ENCODE results near the gene LSAMP. TPM values are rescaled to one million over a fixed set of nuclear protein-coding genes. Genes with fewer than 3 reads are reported as not detected.
"Not testable (repeated sequence)": the region's sequence is repeated elsewhere in the genome, so short reads cannot be mapped to it uniquely, and the experiment has no call there.

LSAMP gene
- total RNA-seq, 6 experiments from 2014 or later: under 0.01 to 0.22 (median 0.12) TPM; not detected in 1

DNA sequence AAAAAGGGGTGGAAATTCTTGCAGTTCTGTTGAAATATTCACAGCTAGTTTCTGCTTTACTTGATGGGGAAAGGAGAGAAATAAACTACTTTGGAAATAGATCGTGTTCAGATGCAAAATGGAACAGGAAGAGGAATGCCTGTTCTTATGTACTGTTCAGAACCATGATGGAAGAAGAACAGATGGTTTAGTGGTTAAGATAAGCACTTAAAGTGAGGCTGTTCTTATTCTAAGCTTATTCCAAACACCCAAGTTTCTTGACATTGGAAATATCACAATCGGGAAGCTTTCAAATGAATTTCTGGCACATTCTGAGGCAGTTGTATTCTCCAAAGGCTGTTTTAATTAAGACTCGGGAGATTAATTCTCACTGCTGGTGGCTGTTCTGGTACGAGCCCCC is 228.5 kb downstream of the LSAMP start:
- no peak overlapping the region for H3K4me3 ChIP-seq
- H3K36me3 ChIP-seq: no peaks in the 10 kb centered on the region
- H3K27ac ChIP-seq: no peak overlapping the region
- no peak for TF ChIP-seq POLR2A (IDR thresholded peaks at IDR 0.05)
- TF ChIP-seq, protein P1, sequence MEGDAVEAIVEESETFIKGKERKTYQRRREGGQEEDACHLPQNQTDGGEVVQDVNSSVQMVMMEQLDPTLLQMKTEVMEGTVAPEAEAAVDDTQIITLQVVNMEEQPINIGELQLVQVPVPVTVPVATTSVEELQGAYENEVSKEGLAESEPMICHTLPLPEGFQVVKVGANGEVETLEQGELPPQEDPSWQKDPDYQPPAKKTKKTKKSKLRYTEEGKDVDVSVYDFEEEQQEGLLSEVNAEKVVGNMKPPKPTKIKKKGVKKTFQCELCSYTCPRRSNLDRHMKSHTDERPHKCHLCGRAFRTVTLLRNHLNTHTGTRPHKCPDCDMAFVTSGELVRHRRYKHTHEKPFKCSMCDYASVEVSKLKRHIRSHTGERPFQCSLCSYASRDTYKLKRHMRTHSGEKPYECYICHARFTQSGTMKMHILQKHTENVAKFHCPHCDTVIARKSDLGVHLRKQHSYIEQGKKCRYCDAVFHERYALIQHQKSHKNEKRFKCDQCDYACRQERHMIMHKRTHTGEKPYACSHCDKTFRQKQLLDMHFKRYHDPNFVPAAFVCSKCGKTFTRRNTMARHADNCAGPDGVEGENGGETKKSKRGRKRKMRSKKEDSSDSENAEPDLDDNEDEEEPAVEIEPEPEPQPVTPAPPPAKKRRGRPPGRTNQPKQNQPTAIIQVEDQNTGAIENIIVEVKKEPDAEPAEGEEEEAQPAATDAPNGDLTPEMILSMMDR (IDR thresholded peaks at IDR 0.05): no peak
- ATAC-seq (no peak), DNase-seq (no peak)
- no peaks in the 10 kb centered on the region for H3K27me3 ChIP-seq
- intact Hi-C loops (cut with DNase I): no loop called here
- WGBS (ENCODE audit: insufficient coverage, low coverage, low lambda C conversion rate, missing lambda C conversion rate): 47% methylated on average over 4 of the region's 4 CpGs
- H3K9me3 ChIP-seq: no peaks in the 10 kb centered on the region
- no peaks in the 10 kb centered on the region for H3K4me1 ChIP-seq

DNA sequence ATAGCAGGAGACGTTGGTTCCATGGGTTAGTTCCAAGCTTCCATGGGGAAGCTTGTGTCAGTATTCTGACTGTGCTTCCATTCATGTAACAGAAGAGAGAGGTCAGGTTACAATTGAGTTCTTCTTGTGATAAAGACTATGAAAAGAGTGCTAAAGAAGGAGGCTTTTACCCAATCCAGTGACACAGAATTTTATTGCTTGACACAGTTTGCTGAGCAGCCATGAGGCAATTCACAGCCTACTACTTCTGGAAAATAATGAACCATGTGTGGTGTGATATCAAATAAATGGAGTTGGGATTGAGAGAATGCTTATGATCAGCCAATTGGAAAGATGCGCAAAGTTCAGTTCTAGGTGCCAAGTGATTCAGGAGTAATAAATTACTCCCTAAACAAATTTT is 233.4 kb downstream of the LSAMP start:
- no peak overlapping the region for H3K27ac ChIP-seq
- no peak for ATAC-seq
- no peaks in the 10 kb centered on the region for H3K36me3 ChIP-seq
- no peaks in the 10 kb centered on the region for H3K9me3 ChIP-seq
- no peak for TF ChIP-seq POLR2A (IDR thresholded peaks at IDR 0.05)
- TF ChIP-seq, protein P1 (IDR thresholded peaks at IDR 0.05): no peak
- H3K4me3 ChIP-seq: no peak overlapping the region
- no peak for DNase-seq
- no peaks in the 10 kb centered on the region for H3K27me3 ChIP-seq
- 39% methylated on average over 2 of the region's 2 CpGs for WGBS (ENCODE audit: insufficient coverage, low coverage, low lambda C conversion rate, missing lambda C conversion rate)
- no peaks in the 10 kb centered on the region for H3K4me1 ChIP-seq
- intact Hi-C loops (cut with DNase I): no loop called here

DNA sequence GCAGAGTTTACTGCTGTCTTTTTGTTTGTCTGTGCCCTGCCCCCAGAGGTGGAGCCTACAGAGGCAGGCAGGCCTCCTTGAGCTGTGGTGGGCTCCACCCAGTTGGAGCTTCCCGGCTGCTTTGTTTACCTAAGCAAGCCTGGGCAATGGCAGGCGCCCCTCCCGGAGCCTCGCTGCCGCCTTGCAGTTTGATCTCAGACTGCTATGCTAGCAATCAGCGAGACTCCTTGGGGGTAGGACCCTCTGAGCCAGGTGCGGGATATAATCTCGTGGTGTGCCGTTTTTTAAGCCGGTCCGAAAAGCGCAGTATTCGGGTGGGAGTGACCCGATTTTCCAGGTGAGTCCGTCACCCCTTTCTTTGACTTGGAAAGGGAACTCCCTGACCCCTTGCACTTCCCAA is 236.5 kb downstream of the LSAMP start:
- H3K36me3 ChIP-seq; intact Hi-C loops (cut with DNase I); H3K9me3 ChIP-seq; H3K27ac ChIP-seq; H3K27me3 ChIP-seq; ATAC-seq; H3K4me3 ChIP-seq; H3K4me1 ChIP-seq; DNase-seq: not testable (repeated sequence)
- WGBS (ENCODE audit: insufficient coverage, low coverage, low lambda C conversion rate, missing lambda C conversion rate): 60% methylated on average over 3 of the region's 15 CpGs

DNA sequence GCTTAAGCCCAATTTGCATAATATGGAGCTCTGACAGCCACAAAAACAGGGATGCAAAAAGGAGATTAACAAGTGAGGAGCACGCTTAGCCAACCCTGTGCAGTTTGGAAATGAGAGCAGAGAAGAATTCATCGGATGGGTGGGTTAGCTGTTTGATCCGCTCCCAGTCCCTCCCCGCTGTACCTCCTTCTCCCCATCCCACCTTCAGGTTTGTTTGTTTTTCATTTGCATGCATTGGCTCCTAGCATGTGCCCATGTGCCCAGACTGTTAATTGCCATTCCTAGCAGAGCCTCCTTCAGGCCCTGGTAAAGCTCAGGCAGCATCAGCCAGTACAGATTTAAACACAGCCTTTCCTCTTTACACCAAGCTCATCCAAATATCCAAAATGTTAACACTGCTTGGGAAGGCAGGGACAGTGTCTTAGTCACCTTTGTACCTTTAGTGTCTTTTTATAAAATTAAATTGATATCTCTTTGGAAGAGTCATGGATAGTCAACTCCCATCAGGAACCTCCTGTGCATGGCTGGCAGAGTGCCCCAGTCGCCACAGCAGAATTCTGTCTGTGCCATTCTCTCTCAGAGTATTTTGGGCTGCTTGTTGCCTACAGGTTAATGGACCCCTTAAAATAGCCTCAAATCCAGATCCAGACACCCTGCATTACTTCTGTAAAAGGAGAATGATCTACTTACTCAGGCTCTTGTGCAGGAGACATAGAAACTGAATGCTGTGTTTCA is 244.2 kb downstream of the LSAMP start:
- Histone ChIP-seq H3K4me1 (no peaks in the 10 kb centered on the region), H3K36me3 (no peaks in the 10 kb centered on the region), H3K4me3 (no peak overlapping the region), H3K27ac (no peak overlapping the region), H3K27me3 (no peaks in the 10 kb centered on the region), H3K9me3 (no peaks in the 10 kb centered on the region)
- TF ChIP-seq, protein P1 (IDR thresholded peaks at IDR 0.05): no peak
- ATAC-seq (no peak), DNase-seq (no peak)
- intact Hi-C loops (cut with DNase I): no loop called here
- WGBS (ENCODE audit: insufficient coverage, low coverage, low lambda C conversion rate, missing lambda C conversion rate): 43% methylated on average over 5 of the region's 5 CpGs

DNA sequence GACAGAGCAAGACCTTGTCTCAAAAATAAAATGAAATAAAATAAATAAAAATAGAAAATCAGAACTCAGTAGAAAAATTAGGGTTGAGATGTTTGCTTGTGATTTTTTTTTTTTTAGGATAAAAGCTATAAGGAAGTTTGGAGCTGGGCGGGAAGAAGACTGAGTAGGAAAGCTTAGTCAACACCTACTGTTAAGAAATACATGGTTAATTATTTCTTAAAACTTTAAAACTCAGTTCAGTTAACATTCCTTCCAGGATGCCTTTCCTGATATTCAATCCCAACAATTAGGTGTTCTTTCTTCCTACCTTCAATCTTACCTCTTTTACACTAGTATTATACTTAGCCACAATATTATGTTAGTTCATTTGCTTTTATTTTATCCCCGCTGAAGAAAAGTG is 246.2 kb downstream of the LSAMP start:
- DNase-seq (no peak), ATAC-seq (no peak)
- H3K9me3 ChIP-seq: no peaks in the 10 kb centered on the region
- WGBS (ENCODE audit: insufficient coverage, low coverage, low lambda C conversion rate, missing lambda C conversion rate): 37% methylated on average over 2 of the region's 2 CpGs
- H3K36me3 ChIP-seq: no peaks in the 10 kb centered on the region
- intact Hi-C loops (cut with DNase I): no loop called here
- no peaks in the 10 kb centered on the region for H3K4me1 ChIP-seq
- H3K27ac ChIP-seq: no peak overlapping the region
- no peak overlapping the region for H3K4me3 ChIP-seq
- no peak for TF ChIP-seq POLR2A (IDR thresholded peaks at IDR 0.05)
- TF ChIP-seq, protein P1 (IDR thresholded peaks at IDR 0.05): no peak
- H3K27me3 ChIP-seq: no peaks in the 10 kb centered on the region
